DOHH2 (cell line): ENCODE results near the gene CASTOR2.

Experiments
- H3F3A ChIP-seq: fragments of 200-600 bp; sonication (generic), shearing (Covaris generic); 2 replicates; pipeline ENCODE4 v1.6.0; 2016; ENCODE audit warnings: antibody characterized with exemption, mild to moderate bottlenecking; ENCODE audit not compliant: control insufficient read depth, insufficient read depth
- H3K27ac ChIP-seq: fragments of 200-600 bp; sonication (generic); 2 replicates; pipeline ENCODE4 v1.5.1; 2014; ENCODE audit warnings: low read depth, mild to moderate bottlenecking, low read length, moderate library complexity
- H3K27me3 ChIP-seq: fragments of 200-600 bp; sonication (generic); 2 replicates; pipeline ENCODE4 v1.6.1; 2014; ENCODE audit warnings: mild to moderate bottlenecking, low read length, mixed read lengths; ENCODE audit not compliant: control insufficient read depth
- H3K36me3 ChIP-seq: fragments of 200-600 bp; sonication (generic); 2 replicates; pipeline ENCODE4 v1.6.1; 2014; ENCODE audit warnings: mild to moderate bottlenecking, low read length, moderate library complexity, mixed read lengths; ENCODE audit not compliant: control insufficient read depth
- H3K4me1 ChIP-seq: fragments of 200-600 bp; sonication (generic); 2 replicates; pipeline ENCODE4 v1.6.1; 2014; ENCODE audit warnings: mild to moderate bottlenecking, low read length, mixed read lengths; ENCODE audit not compliant: control insufficient read depth
- H3K4me2 ChIP-seq: fragments of 200-600 bp; sonication (generic); 2 replicates; pipeline ENCODE4 v1.6.0; 2014; ENCODE audit warnings: mild to moderate bottlenecking, low read length, moderate library complexity
- H3K4me3 ChIP-seq: fragments of 200-600 bp; sonication (generic); 2 replicates; pipeline ENCODE4 v1.5.1; 2014; ENCODE audit warnings: mild to moderate bottlenecking, low read length, mixed read lengths
- H3K79me2 ChIP-seq: fragments of 200-600 bp; sonication (generic); 2 replicates; pipeline ENCODE4 v1.6.1; 2014; ENCODE audit warnings: mild to moderate bottlenecking, low read length, mixed read lengths; ENCODE audit not compliant: control insufficient read depth
- H3K9me2 ChIP-seq: fragments of 200-600 bp; sonication (generic); replicated peaks from 2 replicates; pipeline ENCODE4 v1.6.1; 2014; ENCODE audit warnings: mild to moderate bottlenecking, low read length, mixed read lengths; ENCODE audit not compliant: control insufficient read depth
- H3K9me3 ChIP-seq: fragments of 200-600 bp; sonication (generic); 2 replicates; pipeline ENCODE4 v1.6.1; 2014; ENCODE audit warnings: antibody characterized with exemption, low read length, mixed read lengths; ENCODE audit not compliant: control insufficient read depth, insufficient read depth
- H4K20me1 ChIP-seq: fragments of 200-600 bp; sonication (generic); 2 replicates; pipeline ENCODE4 v1.6.0; 2014; ENCODE audit warnings: low read depth, mild to moderate bottlenecking, antibody characterized with exemption, low read length, moderate library complexity; ENCODE audit not compliant: control insufficient read depth, insufficient read depth
- CTCF ChIP-seq: fragments of 200-600 bp; sonication (generic); IDR thresholded peaks from one replicate; pipeline ENCODE4 v1.5.1; 2014; ENCODE audit warnings: antibody characterized with exemption, mild to moderate bottlenecking, low read depth, low read length; ENCODE audit not compliant: poor library complexity, severe bottlenecking
- EZH2phosphoT487 ChIP-seq: fragments of 200-600 bp; sonication (generic); IDR thresholded peaks from 2 replicates; pipeline ENCODE4 v1.6.1; 2017; ENCODE audit warnings: borderline replicate concordance, mild to moderate bottlenecking, antibody characterized with exemption, low read length, moderate library complexity, mixed read lengths

Gene CASTOR2

DNA sequence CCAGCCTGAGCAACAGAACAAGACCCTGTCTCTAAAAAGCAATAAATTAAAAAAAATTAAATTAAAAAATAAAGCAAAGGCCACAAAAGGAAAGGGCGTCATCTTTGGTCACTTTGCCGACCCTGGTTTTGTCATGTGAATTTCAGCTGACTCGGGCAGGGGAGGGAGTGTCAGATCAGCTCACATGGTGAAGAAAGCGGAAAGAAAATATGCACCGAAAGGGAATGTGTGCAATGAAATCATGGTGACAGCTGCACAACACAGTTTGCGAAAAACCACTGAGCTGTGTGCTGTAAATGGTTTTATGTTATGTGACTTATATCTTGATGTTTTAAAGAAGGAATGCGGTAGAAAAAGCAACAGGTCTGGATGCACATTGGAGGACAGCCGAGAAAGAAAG is 69.3 kb downstream of the CASTOR2 start:
- Histone ChIP-seq H3K4me2 (no peak overlapping the region), H3F3A (no peaks in the 10 kb centered on the region), H3K4me1 (no peaks in the 10 kb centered on the region), H3K27ac (no peak overlapping the region), H3K9me3 (no peaks in the 10 kb centered on the region), H3K79me2 (no peaks in the 10 kb centered on the region), H3K4me3 (no peak overlapping the region), H3K27me3 (no peaks in the 10 kb centered on the region), H3K9me2 (no peaks in the 10 kb centered on the region), H3K36me3 (no peaks in the 10 kb centered on the region), H4K20me1 (no peaks in the 10 kb centered on the region)
- TF ChIP-seq CTCF (no peak), EZH2phosphoT487 (no peak)

DNA sequence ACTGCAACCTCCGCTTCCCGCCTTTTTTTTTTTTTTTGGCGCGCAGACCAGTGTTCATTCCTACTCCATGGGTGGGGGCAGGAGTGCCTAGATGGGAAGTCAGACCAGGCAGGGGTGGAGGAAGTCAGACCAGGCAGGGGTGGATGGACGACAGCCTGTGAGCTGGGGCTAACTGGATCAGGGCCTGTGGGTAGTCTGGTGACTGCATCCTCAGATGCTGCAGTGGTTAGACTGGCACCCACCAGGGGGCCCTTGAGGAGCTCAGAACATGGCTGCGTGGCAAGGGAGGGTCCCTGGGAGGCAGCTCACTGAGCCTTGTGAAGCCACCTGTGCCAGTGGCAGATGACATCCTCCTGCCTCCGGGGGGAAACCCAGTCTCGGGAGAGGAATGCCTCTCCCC is 74.0 kb downstream of the CASTOR2 start:
- Histone ChIP-seq H3K4me1 (no peaks in the 10 kb centered on the region), H3K4me3 (no peak overlapping the region), H3K79me2 (no peaks in the 10 kb centered on the region), H3K9me3 (no peaks in the 10 kb centered on the region), H3K27ac (no peak overlapping the region), H3K4me2 (no peak overlapping the region), H4K20me1 (no peaks in the 10 kb centered on the region), H3K27me3 (no peaks in the 10 kb centered on the region), H3K9me2 (no peaks in the 10 kb centered on the region), H3K36me3 (peaks cover 2% of the 10 kb centered on the region; the same call in 1 of the 2 replicates), H3F3A (no peaks in the 10 kb centered on the region)
- peak; percentile 26 for TF ChIP-seq CTCF
- TF ChIP-seq EZH2phosphoT487 = no peak

DNA sequence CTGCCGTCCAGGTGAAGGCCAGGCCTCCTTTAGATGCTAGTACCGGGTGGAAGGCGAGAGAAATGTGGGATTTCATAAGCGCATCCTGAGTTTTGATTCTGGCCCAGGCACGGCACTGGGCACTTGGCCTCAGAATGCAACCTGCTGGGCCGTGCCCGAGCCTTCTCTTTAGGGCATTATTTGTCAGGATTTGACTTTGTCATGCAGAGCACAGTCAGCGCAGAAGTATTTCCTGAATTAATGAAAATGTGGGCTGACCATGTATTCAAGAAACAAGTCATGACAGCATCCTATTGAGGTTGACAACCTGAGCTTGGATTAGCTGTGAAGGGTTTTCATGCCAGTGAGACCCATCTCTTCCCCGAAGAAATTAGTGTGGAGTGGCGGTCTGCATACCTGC is 74.7 kb downstream of the CASTOR2 start:
- no peaks in the 10 kb centered on the region for H3K4me1 ChIP-seq
- no peak overlapping the region for H3K4me3 ChIP-seq
- no peak overlapping the region for H3K4me2 ChIP-seq
- no peak overlapping the region for H3K27ac ChIP-seq
- TF ChIP-seq CTCF = no peak
- TF ChIP-seq EZH2phosphoT487 = no peak
- peaks cover 2% of the 10 kb centered on the region; the same call in 1 of the 2 replicates for H3K36me3 ChIP-seq
- no peaks in the 10 kb centered on the region for H3K27me3 ChIP-seq
- no peaks in the 10 kb centered on the region for H4K20me1 ChIP-seq
- no peaks in the 10 kb centered on the region for H3K9me3 ChIP-seq
- no peaks in the 10 kb centered on the region for H3F3A ChIP-seq
- no peaks in the 10 kb centered on the region for H3K79me2 ChIP-seq
- no peaks in the 10 kb centered on the region for H3K9me2 ChIP-seq

GRCh38 chr7:75039709-75040108 is 75.2 kb downstream of the CASTOR2 start:
- H3K79me2 ChIP-seq = no peaks in the 10 kb centered on the region
- peaks cover 2% of the 10 kb centered on the region; the same call in 1 of the 2 replicates for H3K36me3 ChIP-seq
- H3F3A ChIP-seq = no peaks in the 10 kb centered on the region
- TF ChIP-seq CTCF = no peak
- TF ChIP-seq EZH2phosphoT487 = no peak
- no peak overlapping the region for H3K27ac ChIP-seq
- no peaks in the 10 kb centered on the region for H3K9me2 ChIP-seq
- H3K4me3 ChIP-seq = no peak overlapping the region
- H3K4me2 ChIP-seq = no peak overlapping the region
- no peaks in the 10 kb centered on the region for H3K9me3 ChIP-seq
- no peaks in the 10 kb centered on the region for H3K4me1 ChIP-seq
- H4K20me1 ChIP-seq = no peaks in the 10 kb centered on the region
- no peaks in the 10 kb centered on the region for H3K27me3 ChIP-seq
